IPS-15b (cell line): ENCODE results near the gene PLXNA2.

Experiments
- H3K27me3 ChIP-seq: one replicate; pipeline ENCODE4 v1.6.1; 2013; ENCODE audit warnings: low read length; ENCODE audit not compliant: control insufficient read depth, insufficient read depth
- H3K36me3 ChIP-seq: one replicate; pipeline ENCODE4 v1.6.1; 2013; ENCODE audit warnings: low read length; ENCODE audit not compliant: control insufficient read depth, insufficient read depth
- H3K4me1 ChIP-seq: one replicate; pipeline ENCODE4 v1.6.1; 2013; ENCODE audit warnings: mild to moderate bottlenecking, low read length; ENCODE audit not compliant: control insufficient read depth, insufficient read depth
- H3K4me3 ChIP-seq: one replicate; pipeline ENCODE4 v1.5.1; 2013; ENCODE audit warnings: low read depth, low read length
- H3K9ac ChIP-seq: one replicate; pipeline ENCODE4 v1.6.1; 2013; ENCODE audit warnings: low read depth, mild to moderate bottlenecking, low read length
- H3K9me3 ChIP-seq: one replicate; pipeline ENCODE4 v1.6.1; 2013; ENCODE audit warnings: mild to moderate bottlenecking, low read length; ENCODE audit not compliant: control insufficient read depth, insufficient read depth

Gene PLXNA2

DNA sequence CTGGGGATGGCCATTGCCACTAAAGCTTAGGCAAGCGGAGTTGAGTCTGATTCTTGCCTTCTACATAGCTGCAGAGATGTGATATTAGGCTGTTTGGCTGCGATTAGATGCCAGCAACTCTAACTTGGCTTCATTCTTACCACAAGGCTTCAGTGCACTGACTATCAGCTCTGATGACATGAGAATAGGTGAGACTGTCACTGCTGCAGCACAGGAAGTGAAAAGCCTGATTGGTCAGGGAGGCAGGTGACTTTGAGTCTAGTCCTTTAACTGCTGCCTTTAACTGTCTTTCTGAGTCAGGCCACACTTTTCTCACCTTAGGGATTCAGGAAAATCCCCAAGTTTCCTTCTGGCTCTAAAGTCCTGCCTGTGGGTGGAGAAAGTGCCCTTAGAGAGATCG lies 14.1 kb upstream of the PLXNA2 start:
- H3K36me3 ChIP-seq, result no peaks in the 10 kb centered on the region
- no peak overlapping the region for H3K9ac ChIP-seq
- H3K4me1 ChIP-seq, result peaks cover 19% of the 10 kb centered on the region
- no peak overlapping the region for H3K4me3 ChIP-seq
- H3K9me3 ChIP-seq, result no peaks in the 10 kb centered on the region
- peaks cover 30% of the 10 kb centered on the region for H3K27me3 ChIP-seq

- H3K9me3 ChIP-seq, result no peaks in the 10 kb centered on the region
- no peak overlapping the region for H3K4me3 ChIP-seq
- no peak overlapping the region for H3K9ac ChIP-seq
- no peaks in the 10 kb centered on the region for H3K36me3 ChIP-seq
- H3K4me1 ChIP-seq, result peaks cover 19% of the 10 kb centered on the region
- H3K27me3 ChIP-seq, result peaks cover 30% of the 10 kb centered on the region
Measured at GRCh38 chr1:208257351-208257750, 13.2 kb upstream of the PLXNA2 start.

GRCh38 chr1:208256556-208256955 lies 12.4 kb upstream of the PLXNA2 start:
- Histone ChIP-seq H3K9me3 (no peaks in the 10 kb centered on the region), H3K4me3 (no peak overlapping the region), H3K27me3 (peaks cover 30% of the 10 kb centered on the region), H3K9ac (no peak overlapping the region), H3K4me1 (peaks cover 22% of the 10 kb centered on the region), H3K36me3 (no peaks in the 10 kb centered on the region)

DNA sequence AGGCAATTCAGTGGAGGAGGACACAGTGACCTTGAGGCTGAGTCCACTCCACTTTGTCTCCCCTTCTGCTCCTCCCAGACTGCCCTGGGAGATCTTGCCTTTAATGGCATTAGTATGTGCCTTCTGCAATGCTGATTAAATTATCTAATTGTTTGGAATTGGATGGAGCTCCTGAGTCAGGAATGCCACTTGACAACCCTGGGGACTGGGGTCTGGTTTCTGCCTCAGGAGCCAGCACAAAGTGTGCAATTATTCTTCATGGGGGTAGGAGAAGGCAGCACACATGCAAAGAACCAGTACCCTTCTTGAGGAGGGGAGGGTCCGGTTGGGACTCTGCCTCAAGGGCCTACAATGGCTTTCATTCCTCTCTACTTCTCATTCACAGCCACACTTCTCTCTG lies 11.9 kb upstream of the PLXNA2 start:
- H3K9me3 ChIP-seq, result no peaks in the 10 kb centered on the region
- no peaks in the 10 kb centered on the region for H3K36me3 ChIP-seq
- peaks cover 22% of the 10 kb centered on the region for H3K4me1 ChIP-seq
- H3K27me3 ChIP-seq, result peaks cover 30% of the 10 kb centered on the region
- H3K9ac ChIP-seq, result no peak overlapping the region
- no peak overlapping the region for H3K4me3 ChIP-seq

DNA sequence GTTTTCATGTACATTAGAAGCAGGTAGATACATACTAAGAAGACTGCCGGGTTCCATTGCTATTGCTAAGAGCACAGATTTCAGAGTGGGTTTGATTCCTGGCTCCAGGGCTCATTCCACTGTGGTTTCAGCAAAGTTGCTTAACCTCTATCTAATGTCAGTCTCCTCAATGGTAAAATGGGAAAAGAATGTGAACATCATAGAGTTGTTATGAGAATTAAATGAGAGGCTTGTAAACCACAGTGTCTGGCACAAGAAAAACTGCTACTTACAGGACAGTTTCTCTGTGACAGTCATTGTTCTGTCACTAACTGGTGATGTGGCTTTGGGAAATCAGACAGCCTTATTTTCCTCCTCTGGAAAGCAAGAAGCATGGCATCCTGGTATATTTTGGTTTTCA lies 10.7 kb upstream of the PLXNA2 start:
- no peak overlapping the region for H3K4me3 ChIP-seq
- no peaks in the 10 kb centered on the region for H3K9me3 ChIP-seq
- H3K27me3 ChIP-seq, result peaks cover 30% of the 10 kb centered on the region
- H3K9ac ChIP-seq, result no peak overlapping the region
- H3K36me3 ChIP-seq, result no peaks in the 10 kb centered on the region
- peaks cover 22% of the 10 kb centered on the region for H3K4me1 ChIP-seq

DNA sequence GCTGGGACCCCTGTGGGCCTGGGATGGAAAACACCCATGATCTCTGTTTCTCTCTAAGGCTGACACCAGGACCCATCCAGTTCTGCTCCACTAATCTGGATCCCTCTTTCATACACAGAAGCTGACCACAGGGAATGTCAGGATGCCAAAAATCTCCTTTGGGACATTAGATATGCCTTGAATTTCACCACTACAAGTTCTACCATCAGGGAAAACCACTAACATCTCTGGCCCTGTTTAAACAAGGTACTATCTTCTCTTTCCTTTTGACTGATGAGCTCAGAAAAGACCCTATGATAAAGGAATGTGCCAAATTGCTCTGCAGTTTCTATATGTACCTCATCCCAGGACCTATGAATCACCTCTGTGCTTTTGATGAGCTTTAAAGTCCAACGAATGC lies 10.2 kb upstream of the PLXNA2 start:
- peaks cover 22% of the 10 kb centered on the region for H3K4me1 ChIP-seq
- H3K36me3 ChIP-seq, result no peaks in the 10 kb centered on the region

GRCh38 chr1:208252836-208253576 lies 8.8 kb upstream of the PLXNA2 start:
- no peak overlapping the region for H3K4me3 ChIP-seq
- no peak overlapping the region for H3K9ac ChIP-seq
- no peaks in the 10 kb centered on the region for H3K36me3 ChIP-seq
- no peaks in the 10 kb centered on the region for H3K9me3 ChIP-seq
- H3K4me1 ChIP-seq, result peaks cover 18% of the 10 kb centered on the region
- peaks cover 25% of the 10 kb centered on the region for H3K27me3 ChIP-seq

More for the DNA sequence above, 10.2 kb upstream of the PLXNA2 start:
- Histone ChIP-seq H3K9me3 (no peaks in the 10 kb centered on the region), H3K4me3 (no peak overlapping the region), H3K27me3 (peaks cover 30% of the 10 kb centered on the region), H3K9ac (no peak overlapping the region)

GRCh38 chr1:208251911-208252835 lies 8.0 kb upstream of the PLXNA2 start:
- no peak overlapping the region for H3K4me3 ChIP-seq
- H3K9me3 ChIP-seq, result no peaks in the 10 kb centered on the region
- no peaks in the 10 kb centered on the region for H3K36me3 ChIP-seq
- H3K9ac ChIP-seq, result no peak overlapping the region
- H3K27me3 ChIP-seq, result peaks cover 27% of the 10 kb centered on the region
- H3K4me1 ChIP-seq, result peaks cover 10% of the 10 kb centered on the region

DNA sequence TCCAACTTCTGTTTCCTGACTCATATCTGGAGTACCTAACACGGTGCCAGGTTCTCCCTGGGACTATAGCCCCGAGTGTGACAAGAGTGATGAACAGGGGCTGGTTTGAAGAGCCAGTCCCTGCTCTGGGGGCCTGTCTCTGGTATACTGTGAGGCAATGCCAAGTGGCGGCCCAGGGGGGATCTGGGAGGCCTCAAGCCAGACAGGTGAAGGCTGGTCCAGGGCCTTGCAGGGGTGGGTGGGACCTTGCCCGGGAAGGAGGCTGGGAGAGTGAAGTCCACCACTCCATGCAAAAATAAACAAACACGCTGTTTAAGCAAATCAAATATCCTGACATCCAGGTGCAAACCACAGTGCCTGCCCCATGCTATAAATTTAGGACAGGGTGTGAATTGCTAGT lies 6.8 kb upstream of the PLXNA2 start:
- Histone ChIP-seq H3K4me3 (no peak overlapping the region), H3K9ac (no peak overlapping the region), H3K9me3 (no peaks in the 10 kb centered on the region), H3K4me1 (peaks cover 4% of the 10 kb centered on the region), H3K27me3 (peaks cover 27% of the 10 kb centered on the region), H3K36me3 (no peaks in the 10 kb centered on the region)

- Histone ChIP-seq H3K4me3 (no peak overlapping the region), H3K9ac (no peak overlapping the region), H3K36me3 (no peaks in the 10 kb centered on the region), H3K27me3 (peaks cover 27% of the 10 kb centered on the region), H3K9me3 (no peaks in the 10 kb centered on the region), H3K4me1 (peaks cover 4% of the 10 kb centered on the region)
Measured at GRCh38 chr1:208250613-208251012, 6.4 kb upstream of the PLXNA2 start.

GRCh38 chr1:208248991-208249696 lies 5.0 kb upstream of the PLXNA2 start:
- no peak overlapping the region for H3K4me3 ChIP-seq
- H3K27me3 ChIP-seq, result peaks cover 31% of the 10 kb centered on the region
- H3K4me1 ChIP-seq, result peaks cover 8% of the 10 kb centered on the region
- no peaks in the 10 kb centered on the region for H3K36me3 ChIP-seq
- H3K9me3 ChIP-seq, result no peaks in the 10 kb centered on the region
- H3K9ac ChIP-seq, result no peak overlapping the region
